Measurements from ENCODE around the gene EDIL3.

EDIL3 gene

GRCh38 chr5:84149094-84149493 is 235.6 kb downstream of the EDIL3 start:
- no peak for DNase-seq

GRCh38 chr5:84148651-84149050 is 236.0 kb downstream of the EDIL3 start:
- DNase-seq, result no peak

GRCh38 chr5:84137541-84137940 is 247.1 kb downstream of the EDIL3 start:
- DNase-seq, result no peak

- no peak for DNase-seq
Measured at GRCh38 chr5:84131372-84131771, 253.3 kb downstream of the EDIL3 start.

GRCh38 chr5:84130006-84130580 is 254.6 kb downstream of the EDIL3 start:
- DNase-seq, result no peak

- DNase-seq, result no peak
Measured at GRCh38 chr5:84125216-84125615, 259.5 kb downstream of the EDIL3 start.

- DNase-seq, result no peak
Measured at GRCh38 chr5:84119252-84119651, 265.4 kb downstream of the EDIL3 start.

- no peak for DNase-seq
Measured at GRCh38 chr5:84118551-84118950, 266.1 kb downstream of the EDIL3 start.

- DNase-seq, result no peak
Measured at GRCh38 chr5:84115727-84116126, 269.0 kb downstream of the EDIL3 start.

GRCh38 chr5:84113246-84114105 is 271.2 kb downstream of the EDIL3 start:
- DNase-seq, result no peak

- no peak for DNase-seq
Measured at GRCh38 chr5:84092738-84093137, 291.9 kb downstream of the EDIL3 start.

GRCh38 chr5:84091127-84091799 is 293.4 kb downstream of the EDIL3 start:
- no peak for DNase-seq

GRCh38 chr5:84088996-84089395 is 295.7 kb downstream of the EDIL3 start:
- no peak for DNase-seq

- no peak for DNase-seq
Measured at GRCh38 chr5:84086511-84086910, 298.2 kb downstream of the EDIL3 start.

- DNase-seq, result no peak
Measured at GRCh38 chr5:84085387-84086041, 299.2 kb downstream of the EDIL3 start.

- DNase-seq, result no peak
Measured at GRCh38 chr5:84080908-84081307, 303.8 kb downstream of the EDIL3 start.

GRCh38 chr5:84072339-84072738 is 312.3 kb downstream of the EDIL3 start:
- DNase-seq, result no peak

- DNase-seq, result no peak
Measured at GRCh38 chr5:84069608-84070179, 315.0 kb downstream of the EDIL3 start.

- DNase-seq, result no peak
Measured at GRCh38 chr5:84063041-84063440, 321.6 kb downstream of the EDIL3 start.

GRCh38 chr5:84059672-84060071 is 325.0 kb downstream of the EDIL3 start:
- no peak for DNase-seq

GRCh38 chr5:84058561-84058960 is 326.1 kb downstream of the EDIL3 start:
- no peak for DNase-seq

GRCh38 chr5:84057211-84057610 is 327.5 kb downstream of the EDIL3 start:
- no peak for DNase-seq

- no peak for DNase-seq
Measured at GRCh38 chr5:84045964-84046363, 338.7 kb downstream of the EDIL3 start.
